Measurements from ENCODE around the gene IDH3A.

IDH3A gene

GRCh38 chr15:78168608-78169007, 19.4 kb downstream of the IDH3A start:
- no peak for DNase-seq

DNA sequence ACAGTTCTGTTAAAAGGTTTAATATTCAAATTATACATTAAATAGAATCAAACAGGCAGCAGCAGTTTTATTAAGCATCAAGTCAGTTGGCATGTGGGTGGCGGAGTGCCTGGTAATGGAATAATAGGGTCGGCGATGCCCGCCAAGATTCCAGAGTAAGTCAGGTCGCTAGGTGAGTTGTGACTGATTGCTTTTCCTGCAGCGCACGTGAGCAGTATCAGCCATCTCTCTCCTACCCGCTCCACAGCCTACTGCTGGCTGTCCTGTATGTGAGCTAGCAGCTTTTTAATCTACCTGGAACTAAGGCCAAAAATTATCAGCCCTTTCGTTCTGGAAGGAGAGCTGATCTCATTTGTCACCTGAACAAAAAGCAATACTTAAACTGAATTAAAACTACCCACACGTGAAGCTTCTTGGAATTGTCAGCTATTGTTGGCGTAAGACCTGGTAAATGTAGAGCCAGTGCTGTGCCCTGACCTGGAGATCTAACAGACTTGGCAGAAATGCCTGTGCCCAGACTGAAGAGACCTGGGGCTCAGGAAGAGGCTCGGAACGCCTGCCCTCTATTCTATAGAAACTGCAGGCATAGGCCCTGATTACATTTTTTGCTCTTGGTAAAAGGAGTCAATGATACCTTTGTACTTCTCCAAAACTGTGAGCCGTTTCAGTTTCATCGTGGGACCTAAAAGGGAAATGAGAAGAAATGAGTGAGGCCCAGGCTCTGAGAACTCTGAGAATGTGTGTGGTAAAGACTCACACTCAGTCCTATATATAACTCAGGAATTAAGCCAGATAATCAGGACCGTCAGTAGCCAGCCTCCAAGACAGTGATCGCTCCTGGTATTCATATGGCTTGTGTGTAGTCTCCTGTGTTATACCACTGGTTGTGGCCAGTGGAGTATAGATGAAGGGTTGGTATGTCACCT, 21.9 kb downstream of the IDH3A start:
- no peak for DNase-seq

GRCh38 chr15:78171864-78172472, 22.8 kb downstream of the IDH3A start:
- DNase-seq: no peak

DNA sequence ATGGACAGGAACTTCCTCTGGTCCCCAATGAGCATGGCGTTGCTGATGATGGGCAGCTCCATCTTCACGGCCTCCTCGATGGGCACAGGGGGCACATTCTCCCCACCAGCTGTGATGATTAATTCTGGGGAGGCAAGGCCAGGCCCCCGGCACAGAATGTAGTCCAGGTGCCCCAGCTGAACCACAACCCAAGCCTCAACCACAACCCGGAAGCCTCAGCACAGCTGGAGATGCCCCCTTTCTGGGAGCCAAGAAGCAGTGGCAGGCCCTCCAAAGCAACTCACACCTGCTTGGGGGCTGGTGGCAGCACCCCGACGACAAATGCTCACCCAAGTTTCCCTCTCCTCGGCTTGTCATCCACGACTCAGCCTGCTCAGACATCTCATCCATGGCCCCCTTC, 25.2 kb downstream of the IDH3A start:
- DNase-seq: no peak

- DNase-seq: no peak
Measured at GRCh38 chr15:78175330-78175729, 26.2 kb downstream of the IDH3A start.

- peak in 1 of 2 experiments; percentile 40 for DNase-seq
Measured at GRCh38 chr15:78177447-78177873, 28.3 kb downstream of the IDH3A start.

DNA sequence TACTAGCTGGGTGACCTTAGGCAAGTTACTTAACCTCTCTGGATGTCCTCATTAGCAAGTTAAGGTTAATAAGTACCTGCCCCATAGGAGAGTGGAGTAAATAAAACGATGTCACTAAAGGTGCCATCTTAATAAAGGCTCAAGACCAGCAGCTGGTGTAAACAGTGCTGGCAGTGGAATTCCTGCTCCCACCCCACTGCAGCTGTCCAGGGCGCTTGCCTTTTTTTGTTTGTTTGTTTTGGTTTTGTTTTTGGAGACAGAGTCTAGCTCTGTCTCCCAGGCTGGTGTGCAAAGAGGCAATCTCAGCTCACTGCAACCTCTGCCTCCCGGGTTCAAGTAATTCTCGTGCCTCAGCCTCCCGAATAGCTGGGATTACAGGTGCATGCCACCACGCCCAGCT, 28.9 kb downstream of the IDH3A start:
- DNase-seq: no peak

DNA sequence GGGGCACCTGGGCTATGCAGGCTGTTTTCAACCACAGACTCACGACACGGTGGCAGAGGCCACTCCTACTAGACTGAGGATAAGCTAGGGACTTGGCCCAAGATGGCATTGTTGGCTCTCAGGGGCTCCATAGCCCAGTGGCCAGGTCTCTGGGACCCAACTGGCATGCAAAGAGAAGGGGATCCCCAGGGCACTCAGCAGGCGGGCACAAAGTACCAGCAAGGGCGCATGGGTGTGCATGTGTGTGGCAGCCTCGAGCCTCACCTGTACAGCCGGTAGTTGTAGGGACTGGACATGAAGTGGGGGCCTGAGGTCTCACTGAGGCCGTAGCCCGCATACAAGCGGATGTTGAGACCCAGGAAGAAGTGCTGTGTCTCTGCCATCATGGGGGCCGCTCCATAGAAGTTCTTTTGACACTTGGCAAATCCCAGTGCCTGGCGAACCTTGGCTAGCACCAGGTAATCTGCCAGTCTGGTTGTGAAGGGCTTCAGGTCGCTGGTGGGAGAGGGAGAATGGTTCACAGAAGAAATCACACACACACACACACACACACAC, 30.2 kb downstream of the IDH3A start:
- no peak for DNase-seq

- no peak for DNase-seq
Measured at GRCh38 chr15:78179906-78180305, 30.7 kb downstream of the IDH3A start.

GRCh38 chr15:78182336-78182700, 33.2 kb downstream of the IDH3A start:
- no peak for DNase-seq

- no peak for DNase-seq
Measured at GRCh38 chr15:78182821-78183220, 33.7 kb downstream of the IDH3A start.

GRCh38 chr15:78192826-78193594, 43.8 kb downstream of the IDH3A start:
- no peak for DNase-seq

GRCh38 chr15:78193731-78194567, 44.8 kb downstream of the IDH3A start:
- no peak for DNase-seq

DNA sequence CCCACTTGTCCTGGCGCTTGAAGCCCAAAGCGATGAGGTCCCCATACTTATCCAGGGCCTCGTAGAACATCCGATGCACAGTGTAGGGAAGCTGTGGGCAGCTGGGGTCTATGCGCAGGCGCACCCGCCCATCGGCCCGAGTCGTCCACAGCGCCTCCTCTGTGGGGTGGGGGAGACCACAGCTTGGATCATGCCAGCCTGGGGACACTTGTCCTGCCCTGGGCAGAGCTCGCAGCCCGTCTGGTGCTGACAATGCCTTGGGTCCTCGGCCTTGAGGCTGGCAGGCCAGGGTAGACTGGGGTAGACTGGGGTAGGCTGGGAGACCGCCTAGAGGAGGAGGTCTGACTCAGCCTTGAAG, 45.4 kb downstream of the IDH3A start:
- no peak for DNase-seq

DNA sequence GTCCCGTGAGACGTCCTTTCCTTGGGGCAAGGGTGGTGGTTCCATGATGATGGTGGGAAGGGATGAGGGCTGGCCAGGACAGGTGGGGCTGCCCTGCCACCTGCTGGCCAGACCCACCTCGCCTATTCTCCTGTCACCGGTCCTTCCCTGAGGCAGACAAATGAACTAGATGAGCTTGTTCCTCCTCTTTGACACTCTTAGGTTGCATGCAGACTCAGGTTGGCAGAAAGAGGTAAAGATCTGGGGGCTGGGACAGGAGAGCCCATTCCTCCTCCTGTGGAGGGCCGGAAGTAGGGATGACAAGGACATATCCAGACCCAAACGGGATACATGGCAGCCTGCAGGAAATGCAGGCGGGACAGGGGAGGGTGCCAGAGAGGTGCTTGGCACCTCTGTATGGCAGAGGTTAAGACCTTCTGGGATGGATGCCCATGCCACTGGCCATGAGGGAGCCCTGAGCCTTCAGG, 46.6 kb downstream of the IDH3A start:
- peak; percentile 21 to 57 for DNase-seq

DNA sequence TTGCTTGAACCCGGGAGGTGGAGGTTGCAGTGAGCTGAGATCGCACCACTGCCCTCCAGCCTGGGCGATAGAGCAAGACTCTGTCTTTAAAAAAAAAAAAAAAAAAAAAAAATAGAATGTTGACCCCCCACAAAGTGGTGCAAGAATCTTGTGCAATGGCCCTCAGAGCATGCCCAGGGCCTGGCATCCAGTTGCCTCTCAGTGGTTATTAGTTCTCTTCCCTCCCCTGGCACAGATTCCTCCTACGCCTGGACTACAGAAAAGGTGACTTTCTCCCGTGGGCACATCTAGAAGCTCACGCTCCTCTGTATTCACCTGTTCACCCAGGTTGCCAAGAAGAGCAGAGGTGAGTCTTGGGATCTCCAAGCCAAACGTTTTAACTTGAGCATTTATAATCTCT, 48.5 kb downstream of the IDH3A start:
- DNase-seq: no peak

DNA sequence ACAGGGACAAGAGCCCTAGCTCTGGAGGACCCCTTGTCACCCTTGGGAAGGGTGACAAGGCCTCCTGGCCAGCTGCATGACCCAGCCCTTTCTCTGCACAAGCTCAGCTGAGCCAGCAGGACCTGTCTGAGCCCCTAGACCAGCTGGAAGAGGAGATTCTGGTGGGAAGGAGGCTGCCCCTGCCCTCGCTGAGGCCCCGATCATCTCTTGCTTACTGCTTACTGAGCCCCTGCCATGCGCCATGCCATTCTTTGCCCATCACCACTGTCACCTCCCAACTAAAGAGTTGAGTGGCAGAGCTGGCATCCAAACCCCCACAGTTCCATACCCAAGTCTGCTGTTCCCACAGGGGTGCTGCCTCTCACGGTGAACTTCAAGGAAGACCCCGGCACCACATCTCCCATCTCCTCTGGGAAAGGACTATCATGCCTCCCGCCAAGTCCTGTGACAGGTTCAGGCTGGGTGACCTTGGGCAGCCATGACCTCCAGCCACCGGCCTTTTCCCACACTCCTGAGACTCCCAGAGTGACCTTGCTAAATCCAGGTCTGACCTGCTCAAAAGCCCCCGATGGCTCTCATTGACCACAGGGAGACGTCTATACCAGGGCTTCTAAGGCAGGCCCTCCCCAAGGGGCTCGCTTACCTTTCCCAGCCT, 51.2 kb downstream of the IDH3A start:
- no peak for DNase-seq

GRCh38 chr15:78201281-78202190, 52.4 kb downstream of the IDH3A start:
- no peak for DNase-seq

GRCh38 chr15:78203346-78204225, 54.4 kb downstream of the IDH3A start:
- DNase-seq: no peak

Measured in NCI-H524 (cell line).